ENCODE results near the gene WDFY2.

The WDFY2 gene

DNA sequence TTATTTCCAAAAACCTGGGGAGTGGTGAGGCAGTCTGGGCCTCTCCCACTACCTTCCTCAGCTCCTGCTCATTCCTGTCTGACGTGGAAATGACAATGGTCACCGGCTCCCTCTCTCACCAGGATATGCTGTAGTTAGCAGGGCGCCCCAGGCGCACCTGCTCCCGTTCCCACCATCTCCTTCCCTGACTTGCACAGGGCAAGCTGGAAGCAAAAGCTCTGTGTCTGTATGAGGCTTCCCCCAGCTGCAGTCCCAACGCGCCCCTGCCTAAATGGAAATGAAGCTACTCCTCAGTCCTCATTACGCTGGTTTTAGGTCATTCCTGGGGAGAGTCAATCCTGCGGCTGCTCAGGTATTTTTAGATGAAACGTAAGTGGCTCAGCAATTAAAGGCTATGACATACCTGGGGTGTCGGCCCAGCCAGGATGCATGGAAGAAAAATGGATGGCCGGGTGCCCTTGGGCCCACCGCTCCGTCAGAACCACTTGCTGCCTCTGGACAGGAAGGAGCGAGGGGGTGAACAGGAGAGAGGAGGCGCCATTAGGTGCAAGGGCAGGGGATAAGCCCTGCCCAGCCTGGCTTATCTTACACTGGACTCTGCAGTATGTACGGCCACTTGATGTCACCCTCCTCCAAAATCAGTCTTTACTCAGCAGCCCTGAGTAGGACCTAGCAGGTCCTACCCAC lies 187.3 kb downstream of the WDFY2 start:
- no peak for DNase-seq (ENCODE audit: low read depth)

DNA sequence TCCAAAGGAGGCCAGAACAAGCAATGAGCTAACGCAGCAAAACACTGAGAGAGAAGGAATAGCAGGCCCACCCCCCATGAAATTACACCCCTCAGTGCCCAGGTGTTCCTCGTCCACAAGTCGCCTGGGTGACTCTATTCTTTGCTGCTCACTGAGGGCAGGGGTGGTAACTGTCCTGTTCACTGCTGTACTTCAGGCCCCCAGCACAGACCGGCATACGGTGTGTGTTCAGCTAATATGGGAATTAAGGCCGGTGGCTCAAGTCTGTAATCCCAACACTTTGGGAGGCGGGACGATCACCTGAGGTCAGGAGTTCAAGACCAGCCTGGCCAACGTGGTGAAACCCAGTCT lies 187.8 kb downstream of the WDFY2 start:
- DNase-seq (ENCODE audit: low read depth) = no peak

GRCh38 chr13:51772781-51773180 lies 188.5 kb downstream of the WDFY2 start:
- no peak for DNase-seq (ENCODE audit: low read depth)

DNA sequence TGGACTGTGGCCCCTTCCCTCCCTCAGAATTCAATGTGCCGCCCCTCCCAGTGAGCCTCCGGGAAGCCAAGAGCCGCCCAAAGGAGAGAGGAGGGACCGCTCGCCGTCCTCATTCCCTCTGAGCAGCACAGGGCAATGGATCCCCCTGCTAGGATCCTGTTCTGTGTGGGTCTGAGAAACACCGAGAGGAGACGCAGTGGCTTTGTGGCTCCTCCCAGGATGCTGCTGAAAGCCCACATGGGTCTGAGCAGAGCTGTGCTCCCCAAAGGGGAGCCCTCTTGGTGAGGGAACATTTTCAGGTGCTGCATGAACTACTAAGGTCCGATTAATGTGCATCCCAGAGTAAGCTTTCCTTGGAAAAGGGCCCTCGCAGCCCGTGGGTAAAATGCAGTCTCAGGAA lies 189.3 kb downstream of the WDFY2 start:
- DNase-seq (ENCODE audit: low read depth) = no peak

- no peak for DNase-seq (ENCODE audit: low read depth)
Measured at GRCh38 chr13:51776179-51776578, 191.9 kb downstream of the WDFY2 start.

DNA sequence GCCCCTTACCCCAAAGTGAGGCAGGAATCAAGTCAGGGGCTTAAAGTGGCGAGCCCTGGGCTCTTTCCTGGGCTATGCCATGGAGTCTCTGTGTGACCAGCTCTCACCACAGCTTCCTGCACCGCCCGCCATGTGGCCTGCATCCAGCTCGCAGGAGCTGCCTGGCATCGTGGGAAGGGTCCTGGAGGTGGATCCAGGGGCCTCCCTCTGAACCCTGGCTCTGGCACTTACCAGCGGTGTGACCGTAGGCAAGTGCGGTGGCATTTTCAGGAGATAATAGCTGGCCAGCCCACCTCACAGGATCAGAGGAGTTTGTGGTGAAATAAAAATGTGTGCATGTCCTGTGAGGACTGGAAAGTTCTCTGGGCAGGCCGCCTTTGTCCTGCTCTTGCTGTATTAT lies 193.7 kb downstream of the WDFY2 start:
- no peak for DNase-seq (ENCODE audit: low read depth)

DNA sequence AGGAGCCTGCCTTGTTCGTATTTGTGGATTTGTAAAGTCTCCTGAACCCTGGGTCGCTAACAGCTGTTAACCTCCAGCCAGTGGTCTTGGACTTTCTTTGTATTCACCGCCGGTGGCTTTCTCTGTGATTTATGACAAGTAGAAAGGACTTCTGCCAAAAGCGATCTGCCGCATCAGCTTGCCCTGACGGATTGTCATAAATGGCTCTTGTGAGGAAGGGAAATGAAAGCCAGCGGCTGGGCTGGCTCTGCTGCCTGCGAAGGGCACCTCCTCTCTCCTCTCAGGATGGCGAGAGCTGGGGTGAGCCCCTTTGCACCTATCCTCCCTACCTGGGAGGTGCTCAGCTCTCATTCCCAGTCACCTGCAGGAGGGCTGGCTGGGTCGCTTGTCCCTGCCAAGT lies 194.1 kb downstream of the WDFY2 start:
- DNase-seq (ENCODE audit: low read depth) = no peak

- no peak for DNase-seq (ENCODE audit: low read depth)
Measured at GRCh38 chr13:51780099-51780498, 195.8 kb downstream of the WDFY2 start.

DNA sequence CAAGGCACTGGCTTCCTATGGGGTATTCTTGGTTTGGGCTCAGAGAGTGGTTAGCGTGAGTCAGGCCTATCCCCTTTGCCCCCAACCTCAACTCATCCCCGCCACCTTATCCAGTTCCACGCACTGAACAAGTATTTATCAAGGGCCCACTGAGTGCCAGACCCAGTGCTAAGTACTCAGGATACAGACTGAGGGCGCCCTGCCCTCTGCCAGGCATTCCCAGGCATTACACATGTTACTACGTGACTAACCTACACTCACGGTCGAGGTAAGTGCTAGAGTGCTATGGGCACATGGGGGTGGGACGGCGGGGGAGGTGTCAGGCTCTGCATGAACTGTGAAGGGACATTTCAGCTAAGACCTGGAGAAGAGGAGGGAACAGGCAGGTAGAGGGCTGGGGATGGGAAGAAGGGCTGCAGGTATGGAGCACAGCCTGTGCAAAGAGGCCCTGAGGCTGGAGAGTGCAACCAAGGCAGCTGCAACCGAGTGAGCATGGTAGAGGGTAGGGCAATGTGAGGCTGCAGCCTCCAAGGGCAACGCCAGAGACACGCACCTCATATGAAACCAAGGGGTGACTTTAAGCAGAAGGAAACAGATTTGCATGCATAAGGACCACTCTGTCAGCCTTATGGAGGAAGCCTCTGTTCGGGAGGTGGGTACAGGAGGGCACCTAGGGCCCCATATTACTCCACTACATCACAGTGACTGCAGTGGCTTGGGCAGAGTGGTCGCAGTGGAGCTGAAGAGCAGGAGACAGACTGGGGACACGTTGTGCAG lies 197.2 kb downstream of the WDFY2 start:
- no peak for DNase-seq (ENCODE audit: low read depth)

GRCh38 chr13:51782026-51782710 lies 197.9 kb downstream of the WDFY2 start:
- no peak for DNase-seq (ENCODE audit: low read depth)

DNA sequence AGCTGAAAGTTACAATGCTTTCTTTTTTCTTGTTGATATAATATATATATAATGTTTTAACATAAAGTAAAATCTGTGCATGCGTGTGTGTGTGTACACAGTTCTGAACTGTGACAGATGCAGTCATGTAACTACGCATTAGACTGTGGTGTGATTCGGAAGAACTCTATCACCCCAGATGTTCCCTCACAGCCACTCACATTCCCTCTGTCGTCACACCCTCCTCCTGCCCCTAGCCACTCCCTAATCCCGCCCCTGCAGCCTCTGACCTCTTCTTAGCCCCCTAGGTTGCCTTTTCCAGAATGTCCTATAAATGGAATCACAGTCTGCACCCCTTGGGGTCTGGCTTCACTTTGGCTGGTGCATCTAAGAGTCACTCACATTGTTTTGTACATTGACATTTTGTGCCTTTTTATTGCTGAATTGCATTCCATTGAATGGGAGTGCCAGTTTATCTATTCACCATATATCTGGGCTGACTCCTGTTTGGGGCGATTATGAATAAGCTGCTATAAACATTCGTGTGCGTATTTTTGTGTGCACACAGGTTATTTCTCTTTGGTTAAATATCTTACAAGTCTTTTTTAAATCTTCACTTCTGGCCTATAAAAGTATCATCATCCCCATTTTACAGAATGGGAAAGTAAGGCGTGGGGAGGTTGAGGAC lies 199.3 kb downstream of the WDFY2 start:
- no peak for DNase-seq (ENCODE audit: low read depth)

- DNase-seq (ENCODE audit: low read depth) = no peak
Measured at GRCh38 chr13:51784097-51784496, 199.8 kb downstream of the WDFY2 start.

DNA sequence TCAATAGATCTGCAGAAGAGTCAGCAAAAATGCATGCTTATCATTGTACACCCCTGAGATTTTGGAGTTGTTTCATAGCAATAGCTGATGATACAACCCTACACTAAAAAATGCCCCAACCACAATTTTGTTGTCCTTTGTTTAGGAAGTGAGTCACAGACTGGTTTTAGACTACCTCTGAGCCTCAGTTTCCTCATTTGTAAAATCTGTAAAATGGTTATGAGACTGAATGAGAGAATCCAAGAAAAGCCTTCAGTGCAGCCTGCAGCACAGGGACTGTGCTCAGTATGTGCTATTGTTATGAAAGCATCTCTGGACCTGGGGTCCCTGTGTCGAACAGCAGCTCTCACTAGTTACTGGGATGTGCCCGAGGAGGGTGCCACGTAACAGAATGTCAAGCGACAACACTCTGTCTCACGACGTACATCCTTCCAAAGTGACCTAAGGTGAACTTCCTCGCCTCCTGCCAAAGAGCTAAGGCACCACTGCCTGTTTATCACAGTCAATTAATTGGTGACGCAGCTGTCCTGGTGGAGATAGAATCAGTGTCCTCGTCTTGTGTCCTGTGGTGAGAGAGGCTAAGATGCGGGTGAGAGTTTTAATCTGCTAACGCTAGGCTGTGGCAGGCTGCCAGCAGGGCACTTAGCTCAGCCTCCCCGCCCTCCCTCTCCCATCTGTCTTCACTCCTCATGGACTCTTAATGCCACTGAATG lies 201.6 kb downstream of the WDFY2 start:
- no peak for DNase-seq (ENCODE audit: low read depth)

DNA sequence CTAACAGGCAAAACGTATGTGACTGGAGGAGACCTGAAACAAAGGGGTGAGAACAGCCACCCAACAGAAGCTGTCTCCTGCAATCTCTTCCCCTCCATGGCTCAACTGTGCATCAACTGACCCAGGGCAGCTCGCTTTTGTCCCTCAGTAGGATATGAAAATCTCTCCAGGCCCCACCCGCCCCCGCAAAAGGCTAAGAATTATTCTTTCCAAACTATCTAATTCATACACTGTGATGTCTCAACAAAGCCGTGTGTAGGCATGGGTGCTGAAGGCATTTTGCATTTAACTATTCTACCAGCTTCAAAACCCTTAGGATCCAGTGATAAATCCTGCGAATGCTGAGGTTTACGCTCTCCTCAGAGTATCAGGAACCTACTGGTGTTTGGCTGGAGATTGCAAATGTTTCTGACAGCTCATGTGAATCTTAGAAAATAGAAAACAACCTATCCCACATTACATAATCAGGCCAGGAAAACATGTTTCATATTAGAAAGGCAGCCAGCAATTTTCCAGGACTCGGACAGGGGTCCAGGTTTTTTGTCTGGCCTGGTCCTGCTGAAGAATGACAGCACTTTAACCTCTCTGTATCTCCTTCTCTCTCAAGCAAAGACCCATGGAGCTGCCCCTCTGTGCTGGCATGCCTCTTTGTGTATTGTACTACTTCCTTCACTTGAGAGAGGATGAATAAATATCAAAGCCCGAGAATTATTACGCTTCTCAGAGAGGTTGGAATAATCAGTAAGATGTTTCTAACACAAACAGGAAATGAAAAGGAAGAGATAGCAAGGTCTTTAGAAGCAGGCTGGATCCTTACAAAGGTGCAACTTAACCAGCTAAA lies 202.4 kb downstream of the WDFY2 start:
- no peak for DNase-seq (ENCODE audit: low read depth)

- peak; percentile 31 for DNase-seq (ENCODE audit: low read depth)
Measured at GRCh38 chr13:51793570-51794271, 209.5 kb downstream of the WDFY2 start.

- DNase-seq (ENCODE audit: low read depth) = no peak
Measured at GRCh38 chr13:51794964-51795363, 210.7 kb downstream of the WDFY2 start.

GRCh38 chr13:51795419-51795818 lies 211.2 kb downstream of the WDFY2 start:
- no peak for DNase-seq (ENCODE audit: low read depth)

DNA sequence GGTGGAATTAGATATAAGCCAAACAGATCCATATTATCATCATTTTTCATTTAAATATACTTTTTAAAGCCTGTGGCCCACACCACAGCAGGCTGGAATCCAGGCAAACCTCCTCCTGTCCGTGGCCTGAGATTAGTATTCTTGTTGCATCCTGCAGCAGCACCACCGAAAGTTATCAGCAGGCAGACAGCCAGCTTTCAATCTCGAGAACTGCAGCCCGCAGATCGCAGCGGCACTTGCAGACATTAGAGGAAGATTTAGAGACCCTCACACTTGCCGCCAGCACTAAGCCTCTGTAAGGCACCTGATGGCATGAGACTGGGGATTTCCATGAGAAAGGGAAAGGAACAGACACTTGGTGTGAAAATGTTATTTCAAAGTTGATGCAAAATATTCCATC lies 212.3 kb downstream of the WDFY2 start:
- no peak for DNase-seq (ENCODE audit: low read depth)

- no peak for DNase-seq (ENCODE audit: low read depth)
Measured at GRCh38 chr13:51797664-51798488, 213.6 kb downstream of the WDFY2 start.

DNA sequence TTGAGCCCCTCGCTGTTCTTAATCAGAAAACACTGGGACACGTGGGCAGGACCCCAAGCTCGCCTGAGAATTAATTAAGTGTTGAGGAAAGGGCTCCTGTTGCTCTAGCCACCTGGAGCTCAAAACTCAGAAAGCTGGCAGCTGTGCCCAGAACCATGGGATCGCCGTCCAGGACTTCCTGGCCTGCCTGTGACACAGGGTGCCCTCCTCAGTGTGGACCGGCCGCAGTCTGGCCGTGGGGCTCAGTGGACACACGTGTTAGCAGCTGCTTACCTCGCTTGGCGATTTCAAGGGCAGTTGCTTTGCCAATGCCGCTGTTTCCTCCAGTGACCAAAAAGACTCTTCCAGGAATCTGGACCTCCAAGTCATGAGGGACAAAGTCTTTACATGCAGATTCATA lies 215.0 kb downstream of the WDFY2 start:
- DNase-seq (ENCODE audit: low read depth) = no peak

All from GM04503 (cell line).